Renal cortex interstitium (tissue), 11 donors: ENCODE results near the gene INTS7. TPM values are rescaled to one million over a fixed set of nuclear protein-coding genes. Genes with fewer than 3 reads are reported as not detected.
"Not testable (repeated sequence)": the region's sequence is repeated elsewhere in the genome, so short reads cannot be mapped to it uniquely, and the experiment has no call there.

Source experiments
- DNase-seq, 11 donors: peaks; one replicate each; pipeline ENCODE4 v3.0.0-alpha.2; 2013; ENCODE audit warnings: low read depth in 9 of 11, low spot score in 4 of 11; ENCODE audit errors: extremely low read depth in 1 of 11
- polyA plus RNA-seq, 3 donors: library from polyadenylated mRNA; unstranded; fragments of 120-200 nt; gene quantifications; one replicate each; pipeline ENCODE4 v1.2.1, GENCODE V29; 2013; ENCODE audit not compliant: insufficient read length in 3 of 3

The INTS7 gene
- polyA plus RNA-seq, 3 donors, result 15.8 to 22.0 (median 18.6) TPM

- no peak for DNase-seq
Measured at GRCh38 chr1:211920602-211921226, 114.6 kb downstream of the INTS7 start.

- DNase-seq, result no peak
Measured at GRCh38 chr1:211920141-211920572, 115.2 kb downstream of the INTS7 start.

GRCh38 chr1:211918843-211919414, 116.4 kb downstream of the INTS7 start:
- DNase-seq, result no peak

GRCh38 chr1:211916458-211916857, 118.9 kb downstream of the INTS7 start:
- not testable (repeated sequence) for DNase-seq

GRCh38 chr1:211915924-211916323, 119.4 kb downstream of the INTS7 start:
- DNase-seq, result no peak

GRCh38 chr1:211912844-211913432, 122.4 kb downstream of the INTS7 start:
- no peak for DNase-seq

- DNase-seq, result no peak
Measured at GRCh38 chr1:211912038-211912437, 123.3 kb downstream of the INTS7 start.

- DNase-seq, result no peak
Measured at GRCh38 chr1:211910913-211911485, 124.4 kb downstream of the INTS7 start.

- DNase-seq, result no peak
Measured at GRCh38 chr1:211910113-211910884, 125.1 kb downstream of the INTS7 start.

GRCh38 chr1:211909395-211909794, 126.0 kb downstream of the INTS7 start:
- DNase-seq, result no peak

GRCh38 chr1:211908951-211909350, 126.4 kb downstream of the INTS7 start:
- DNase-seq, result no peak

GRCh38 chr1:211908453-211908852, 126.9 kb downstream of the INTS7 start:
- no peak for DNase-seq

GRCh38 chr1:211903490-211904245, 131.7 kb downstream of the INTS7 start:
- no peak for DNase-seq

GRCh38 chr1:211902624-211903291, 132.6 kb downstream of the INTS7 start:
- no peak for DNase-seq

GRCh38 chr1:211901945-211902344, 133.4 kb downstream of the INTS7 start:
- DNase-seq, result no peak

GRCh38 chr1:211900441-211900840, 134.9 kb downstream of the INTS7 start:
- DNase-seq, result no peak

- DNase-seq, result no peak
Measured at GRCh38 chr1:211896958-211897357, 138.4 kb downstream of the INTS7 start.

- DNase-seq, result no peak
Measured at GRCh38 chr1:211895126-211895759, 140.1 kb downstream of the INTS7 start.
